Stomach (tissue), 9 donors: Measurements from ENCODE around the gene WFDC2. TPM values are rescaled to one million over a fixed set of nuclear protein-coding genes. Genes with fewer than 3 reads are reported as not detected.

Source experiments
- DNase-seq, 2 donors: peaks; one replicate each; pipeline versions ENCODE4 v3.0.0 to v3.0.0-alpha.2; 2013 to 2019
- H3K27ac ChIP-seq, 5 donors: fragments of 200-600 bp in 4 of 5; sonication (generic) in 4 of 5; one replicate each; pipeline ENCODE4 v1.5.1; 2013 to 2019; ENCODE audit warnings: mild to moderate bottlenecking in 1 of 5, moderate library complexity in 1 of 5
- H3K27me3 ChIP-seq, 3 donors: fragments of 200-600 bp; sonication (generic); one replicate each; pipeline ENCODE4 v1.5.1; 2017 to 2019; ENCODE audit warnings: mixed run types in 1 of 3
- H3K36me3 ChIP-seq, 4 donors: fragments of 200-600 bp; sonication (generic); 1 replicate in 3 of 4; 2 replicates in 1 of 4; pipeline ENCODE4 v1.5.1; 2016 to 2019
- H3K4me1 ChIP-seq, 4 donors: fragments of 200-600 bp; sonication (generic); one replicate each; pipeline ENCODE4 v1.5.1; 2016 to 2019
- H3K4me3 ChIP-seq, 4 donors: fragments of 200-600 bp; sonication (generic) in 3 of 4; one replicate each; pipeline ENCODE4 v1.5.1; 2016 to 2019; ENCODE audit warnings: mild to moderate bottlenecking in 1 of 4
- H3K9me3 ChIP-seq, 4 donors: fragments of 200-600 bp; sonication (generic); one replicate each; pipeline ENCODE4 v1.5.1; 2016 to 2019
- EP300 ChIP-seq: sonication (generic); formaldehyde crosslinking; IDR thresholded peaks from one replicate; pipeline ENCODE4 v1.6.1; 2017; ENCODE audit warnings: antibody characterized with exemption
- POLR2A ChIP-seq, 4 donors: fragments of 450-650 bp; IDR thresholded peaks; one replicate each; pipeline ENCODE4 v1.6.1; 2016; ENCODE audit warnings: antibody characterized with exemption in 4 of 4, control low read depth in 2 of 4, mild to moderate bottlenecking in 1 of 4, moderate library complexity in 1 of 4
- POLR2AphosphoS5 ChIP-seq, 3 donors: sonication (generic); formaldehyde crosslinking; IDR thresholded peaks; one replicate each; pipeline ENCODE4 v1.6.1; 2016; ENCODE audit warnings: antibody characterized with exemption in 3 of 3
- WGBS, 5 donors: extraction: QIAGEN DNeasy Blood & Tissue Kit in 3 of 5; methylation state at CpG; one replicate each; pipeline versions ENCODE4 v1.1.5 to v1.1.7; 2013 to 2018; 5-methylcytosine and 5-hydroxymethylcytosine counted together
- intact Hi-C: fragments of 100-400 bp; cut with DNase I; formaldehyde crosslinking; loops from one replicate; pipeline ENCODE4 v1.15.1; 2023; ENCODE audit warnings: low total_unique reads
- polyA plus RNA-seq, 3 donors: library from polyadenylated mRNA; stranded (reverse); fragments of 200-250 nt; gene quantifications; one replicate each; pipeline ENCODE4 v1.2.3, GENCODE V29; 2013
- total RNA-seq, 5 donors: library from RNA; depleted of rRNA; stranded (reverse); fragments of >200 nt; gene quantifications; one replicate each; pipeline versions ENCODE4 v1.1.0 to v1.2.3, GENCODE V29; 2014 to 2016
- TF ChIP-seq, protein P1 (sequence below), 7 experiments: fragments of 450-650 bp in 4 of 7; fragments of 200-600 bp in 3 of 7; sonication (generic) in 3 of 7; IDR thresholded peaks; one replicate each; pipeline ENCODE4 v1.5.1; 2016 to 2019; ENCODE audit warnings: antibody characterized with exemption in 7 of 7, control low read depth in 2 of 7, mild to moderate bottlenecking in 1 of 7
- donor health status: healthy with polysubstance abuse.
- donor health status: Bipolar disorder and iron deficiency.
- donor health status: healthy.

Gene WFDC2
- total and polyA plus RNA-seq, 8 donors: 2.2 to 82.8 (median 49.0) TPM; not detected in 1

- Histone ChIP-seq H3K4me1 (no peaks in the 10 kb centered on the region), H3K27ac (no peak overlapping the region), H3K4me3 (no peak overlapping the region), H3K9me3 (no peaks in the 10 kb centered on the region), H3K27me3 (peaks cover 0 to 35% (median 3%) of the 10 kb centered on the region in 3 donors), H3K36me3 (no peaks in the 10 kb centered on the region)
- TF ChIP-seq, protein P1, sequence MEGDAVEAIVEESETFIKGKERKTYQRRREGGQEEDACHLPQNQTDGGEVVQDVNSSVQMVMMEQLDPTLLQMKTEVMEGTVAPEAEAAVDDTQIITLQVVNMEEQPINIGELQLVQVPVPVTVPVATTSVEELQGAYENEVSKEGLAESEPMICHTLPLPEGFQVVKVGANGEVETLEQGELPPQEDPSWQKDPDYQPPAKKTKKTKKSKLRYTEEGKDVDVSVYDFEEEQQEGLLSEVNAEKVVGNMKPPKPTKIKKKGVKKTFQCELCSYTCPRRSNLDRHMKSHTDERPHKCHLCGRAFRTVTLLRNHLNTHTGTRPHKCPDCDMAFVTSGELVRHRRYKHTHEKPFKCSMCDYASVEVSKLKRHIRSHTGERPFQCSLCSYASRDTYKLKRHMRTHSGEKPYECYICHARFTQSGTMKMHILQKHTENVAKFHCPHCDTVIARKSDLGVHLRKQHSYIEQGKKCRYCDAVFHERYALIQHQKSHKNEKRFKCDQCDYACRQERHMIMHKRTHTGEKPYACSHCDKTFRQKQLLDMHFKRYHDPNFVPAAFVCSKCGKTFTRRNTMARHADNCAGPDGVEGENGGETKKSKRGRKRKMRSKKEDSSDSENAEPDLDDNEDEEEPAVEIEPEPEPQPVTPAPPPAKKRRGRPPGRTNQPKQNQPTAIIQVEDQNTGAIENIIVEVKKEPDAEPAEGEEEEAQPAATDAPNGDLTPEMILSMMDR (IDR thresholded peaks at IDR 0.05): no peak
- TF ChIP-seq EP300 (no peak), POLR2AphosphoS5 (IDR thresholded peaks at IDR 0.05) (no peak), POLR2A (IDR thresholded peaks at IDR 0.05) (no peak)
- intact Hi-C loops: no loop called here
- no peak for DNase-seq
- WGBS, 5 donors: 60 to 70% (median 68%) methylated on average over 6 of the region's 6 CpGs
These were observed 30.5 kb downstream of the WFDC2 start for GRCh38 chr20:45500022-45500421.

GRCh38 chr20:45501600-45501999 is 32.0 kb downstream of the WFDC2 start:
- TF ChIP-seq, protein P1 (IDR thresholded peaks at IDR 0.05): no peak
- TF ChIP-seq POLR2AphosphoS5 (IDR thresholded peaks at IDR 0.05): no peak
- TF ChIP-seq POLR2A (IDR thresholded peaks at IDR 0.05): no peak
- no peak for TF ChIP-seq EP300
- Histone ChIP-seq H3K27me3 (peaks cover 0 to 34% (median 3%) of the 10 kb centered on the region in 3 donors), H3K9me3 (no peaks in the 10 kb centered on the region), H3K27ac (no peak overlapping the region), H3K36me3 (no peaks in the 10 kb centered on the region), H3K4me1 (no peaks in the 10 kb centered on the region), H3K4me3 (no peak overlapping the region)
- DNase-seq: no peak
- intact Hi-C loops: no loop called here
- 28 to 63% (median 56%) methylated on average over 1 of the region's 1 CpG for WGBS, 5 donors

- Histone ChIP-seq H3K9me3 (no peaks in the 10 kb centered on the region), H3K4me1 (no peaks in the 10 kb centered on the region), H3K4me3 (no peak overlapping the region), H3K27me3 (peaks cover 0 to 27% (median 3%) of the 10 kb centered on the region in 3 donors), H3K36me3 (no peaks in the 10 kb centered on the region), H3K27ac (no peak overlapping the region)
- 41 to 73% (median 53%) methylated on average over 1 of the region's 1 CpG for WGBS, 5 donors
- TF ChIP-seq, protein P1 (IDR thresholded peaks at IDR 0.05): no peak
- TF ChIP-seq POLR2A (IDR thresholded peaks at IDR 0.05) (no peak), EP300 (no peak), POLR2AphosphoS5 (IDR thresholded peaks at IDR 0.05) (no peak)
- intact Hi-C loops: no loop called here
- no peak for DNase-seq
These were observed 33.0 kb downstream of the WFDC2 start for GRCh38 chr20:45502561-45502960.

DNA sequence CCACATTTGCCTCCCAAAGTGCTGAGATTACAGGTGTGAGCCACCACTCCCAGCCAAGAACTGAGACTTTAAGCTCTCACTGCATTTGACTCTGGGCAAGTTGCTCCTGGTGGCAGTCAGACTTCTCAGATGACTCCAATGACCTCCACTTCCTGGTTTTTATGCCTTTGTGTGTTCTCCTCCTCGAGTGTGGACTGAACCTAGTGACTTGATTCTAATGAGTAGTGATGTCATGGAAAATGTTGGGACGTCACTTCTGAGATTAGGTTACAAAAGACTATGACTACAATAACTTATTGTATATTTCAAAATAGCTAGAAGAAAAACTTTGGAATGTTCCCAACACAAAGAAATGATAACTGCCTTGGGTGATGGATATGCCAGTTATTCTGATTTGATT is 33.9 kb downstream of the WFDC2 start:
- peaks cover 0 to 19% (median 3%) of the 10 kb centered on the region in 3 donors for H3K27me3 ChIP-seq
- H3K36me3 ChIP-seq: no peaks in the 10 kb centered on the region
- no peaks in the 10 kb centered on the region for H3K4me1 ChIP-seq
- no peak for DNase-seq
- WGBS, 5 donors: 18 to 41% (median 26%) methylated on average over 2 of the region's 2 CpGs
- no peak overlapping the region for H3K4me3 ChIP-seq
- no peaks in the 10 kb centered on the region for H3K9me3 ChIP-seq
- TF ChIP-seq POLR2AphosphoS5 (IDR thresholded peaks at IDR 0.05) (no peak), EP300 (no peak), POLR2A (IDR thresholded peaks at IDR 0.05) (no peak)
- TF ChIP-seq, protein P1 (IDR thresholded peaks at IDR 0.05): no peak
- intact Hi-C loops: no loop called here
- H3K27ac ChIP-seq: no peak overlapping the region
